CD14-positive monocyte (primary cell): ENCODE data around the gene RHBDL1. TPM values are rescaled to one million over a fixed set of nuclear protein-coding genes. Genes with fewer than 3 reads are reported as not detected.
A peak's percentile ranks its signal among the peaks of the same experiment; 100 is the strongest.

Experiments
- DNase-seq, 3 donors: peaks; one replicate each; pipeline ENCODE4 v3.0.0-alpha.2; 2011 to 2022
- H2AFZ ChIP-seq: 2 replicates; pipeline ENCODE4 v1.6.0; 2012; ENCODE audit warnings: mild to moderate bottlenecking, low read depth, low read length, inconsistent platforms; ENCODE audit not compliant: insufficient read depth, poor library complexity, severe bottlenecking
- H3K27ac ChIP-seq, 2 donors: 1 replicate in 1 of 2; 2 replicates in 1 of 2; pipeline ENCODE4 v1.5.1; 2012 to 2013; ENCODE audit warnings: low read length in 2 of 2, control low read depth in 1 of 2, inconsistent platforms in 1 of 2, low read depth in 1 of 2, mild to moderate bottlenecking in 1 of 2
- H3K27me3 ChIP-seq, 2 donors: one replicate each; pipeline versions ENCODE4 v1.6.0 to v1.6.1; 2011 to 2013; ENCODE audit warnings: low read length in 2 of 2; ENCODE audit not compliant: control insufficient read depth in 2 of 2, insufficient read depth in 2 of 2
- H3K36me3 ChIP-seq, 2 donors: replicated peaks in 1 of 2; 1 replicate in 1 of 2; 2 replicates in 1 of 2; pipeline versions ENCODE4 v1.5.1 to v1.6.1; 2012 to 2013; ENCODE audit warnings: low read length in 2 of 2, control low read depth in 1 of 2, inconsistent platforms in 1 of 2, mild to moderate bottlenecking in 1 of 2; ENCODE audit not compliant: insufficient read depth in 2 of 2, control insufficient read depth in 1 of 2
- H3K4me1 ChIP-seq, 2 donors: 1 replicate in 1 of 2; 2 replicates in 1 of 2; pipeline versions ENCODE4 v1.5.1 to v1.6.1; 2012 to 2013; ENCODE audit warnings: low read length in 2 of 2, control low read depth in 1 of 2, inconsistent platforms in 1 of 2, mild to moderate bottlenecking in 1 of 2, moderate library complexity in 1 of 2; ENCODE audit not compliant: insufficient read depth in 2 of 2, control insufficient read depth in 1 of 2
- H3K4me2 ChIP-seq: replicated peaks from 2 replicates; pipeline ENCODE3; 2012; ENCODE audit warnings: low read length, moderate library complexity, mild to moderate bottlenecking; ENCODE audit not compliant: poor library complexity, severe bottlenecking; ENCODE audit errors: extremely low read depth
- H3K4me3 ChIP-seq, 3 experiments: fragments of 200-600 bp in 1 of 3; sonication (generic) in 1 of 3; replicated peaks in 1 of 3; 1 replicate in 2 of 3; 2 replicates in 1 of 3; pipeline ENCODE4 v1.5.1; 2011 to 2013; ENCODE audit warnings: low read length in 3 of 3, mild to moderate bottlenecking in 3 of 3, control low read depth in 2 of 3, low read depth in 2 of 3, inconsistent platforms in 1 of 3, moderate library complexity in 1 of 3
- H3K79me2 ChIP-seq: 2 replicates; pipeline ENCODE4 v1.6.0; 2012; ENCODE audit warnings: mild to moderate bottlenecking, control low read depth, inconsistent platforms, low read length, moderate library complexity; ENCODE audit not compliant: insufficient read depth
- H3K9ac ChIP-seq: 2 replicates; pipeline ENCODE4 v1.6.0; 2017; ENCODE audit warnings: low read length, mild to moderate bottlenecking; ENCODE audit not compliant: insufficient read depth, poor library complexity, severe bottlenecking
- H3K9me3 ChIP-seq, 2 donors: replicated peaks in 1 of 2; 1 replicate in 1 of 2; 2 replicates in 1 of 2; pipeline versions ENCODE4 v1.5.1 to v1.6.1; 2012 to 2013; ENCODE audit warnings: low read length in 2 of 2, control low read depth in 1 of 2; ENCODE audit not compliant: control insufficient read depth in 1 of 2, insufficient read depth in 1 of 2
- H4K20me1 ChIP-seq: 2 replicates; pipeline ENCODE4 v1.6.0; 2012; ENCODE audit warnings: mild to moderate bottlenecking, low read length, control low read depth, moderate library complexity; ENCODE audit not compliant: insufficient read depth
- H3K27ac Mint-ChIP-seq, 7 donors: one replicate each; pipeline ENCODE4 v1.8.0; 2020; ENCODE audit warnings: mild to moderate bottlenecking in 7 of 7, mixed read lengths in 7 of 7, moderate library complexity in 6 of 7, inconsistent platforms in 2 of 7
- H3K27me3 Mint-ChIP-seq, 3 donors: one replicate each; pipeline ENCODE4 v1.8.0; 2021 to 2022; ENCODE audit warnings: low read depth in 3 of 3, mild to moderate bottlenecking in 3 of 3, mixed read lengths in 3 of 3, moderate library complexity in 3 of 3, inconsistent platforms in 1 of 3
- H3K36me3 Mint-ChIP-seq, 2 donors: one replicate each; pipeline ENCODE4 v1.8.0; 2020; ENCODE audit warnings: mixed read lengths in 2 of 2, inconsistent platforms in 1 of 2, mild to moderate bottlenecking in 1 of 2
- H3K4me1 Mint-ChIP-seq: one replicate; pipeline ENCODE4 v1.8.0; 2020; ENCODE audit warnings: mild to moderate bottlenecking, mixed read lengths
- H3K4me3 Mint-ChIP-seq, 2 donors: one replicate each; pipeline ENCODE4 v1.8.0; 2020; ENCODE audit warnings: mild to moderate bottlenecking in 2 of 2, mixed read lengths in 2 of 2, moderate library complexity in 1 of 2
- H3K9me3 Mint-ChIP-seq, 7 donors: one replicate each; pipeline ENCODE4 v1.8.0; 2020 to 2022; ENCODE audit warnings: mixed read lengths in 7 of 7, mild to moderate bottlenecking in 6 of 7, moderate library complexity in 6 of 7, inconsistent platforms in 2 of 7
- WGBS: methylation state at CpG from one replicate; pipeline ENCODE4 v1.1.5; 2013; ENCODE audit warnings: missing lambda C conversion rate; ENCODE audit not compliant: insufficient coverage; 5-methylcytosine and 5-hydroxymethylcytosine counted together
- intact Hi-C, 2 donors: fragments of 100-400 bp; cut with micrococcal nuclease; formaldehyde crosslinking; loops; one replicate each; pipeline versions ENCODE4 v1.15.0 to v1.15.1; 2023
- polyA plus RNA-seq, 3 donors: library from polyadenylated mRNA; depleted of rRNA in 1 of 3; unstranded in 2 of 3; stranded (reverse) in 1 of 3; fragments of 300-500 nt in 2 of 3; fragments of >200 nt in 1 of 3; fragmentation: Illumina TruSeq in 2 of 3; gene quantifications; 1 replicate in 2 of 3; 2 replicates in 1 of 3; pipeline ENCODE4 v1.2.3, GENCODE V29; 2012 to 2021
- TF ChIP-seq, protein P1 (sequence below): fragments of 200-600 bp; IDR thresholded peaks from one replicate; pipeline ENCODE4 v1.8.0; 2022; ENCODE audit warnings: antibody characterized with exemption, mild to moderate bottlenecking

RHBDL1 gene
- polyA plus RNA-seq, 3 donors: 1.3 TPM; not detected in 2

DNA sequence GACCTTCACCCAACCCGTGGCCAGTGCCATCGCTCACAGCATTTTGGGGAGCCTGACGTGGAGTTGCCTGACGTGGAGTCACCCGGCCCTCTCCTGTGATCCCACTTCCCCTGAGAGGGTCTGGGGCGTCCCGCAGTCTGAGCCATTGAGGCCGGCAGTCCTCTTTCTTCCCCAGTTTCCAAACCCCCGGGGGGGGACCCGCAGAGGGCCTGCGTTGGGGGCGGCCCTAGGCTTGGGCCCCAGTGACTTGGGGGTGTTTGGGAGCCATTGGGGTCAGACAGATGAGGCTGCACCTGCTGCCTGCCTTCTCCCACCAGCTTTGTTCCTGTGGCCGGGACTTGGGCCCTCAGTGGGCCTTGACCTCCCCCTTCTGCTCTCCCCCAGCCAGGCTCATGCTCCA, 5.8 kb upstream of the RHBDL1 start:
- intact Hi-C loops: no loop called here
- Histone ChIP-seq H3K79me2 (peaks cover 20% of the 10 kb centered on the region), H3K27ac (no peak overlapping the region), H3K36me3 (peaks cover 48 to 50% of the 10 kb centered on the region in 2 donors), H3K4me1 (peaks cover 17 to 23% of the 10 kb centered on the region in 2 donors), H3K27me3 (peaks cover 0 to 1% of the 10 kb centered on the region in 2 donors), H3K9ac (no peak overlapping the region), H3K4me3 (no peak overlapping the region), H3K9me3 (no peaks in the 10 kb centered on the region), H3K4me2 (no peak overlapping the region), H4K20me1 (peaks cover 53% of the 10 kb centered on the region), H2AFZ (no peak overlapping the region)
- no peak overlapping the region for H3K4me3 Mint-ChIP-seq
- WGBS: 98% methylated on average over 12 of the region's 13 CpGs
- TF ChIP-seq, protein P1, sequence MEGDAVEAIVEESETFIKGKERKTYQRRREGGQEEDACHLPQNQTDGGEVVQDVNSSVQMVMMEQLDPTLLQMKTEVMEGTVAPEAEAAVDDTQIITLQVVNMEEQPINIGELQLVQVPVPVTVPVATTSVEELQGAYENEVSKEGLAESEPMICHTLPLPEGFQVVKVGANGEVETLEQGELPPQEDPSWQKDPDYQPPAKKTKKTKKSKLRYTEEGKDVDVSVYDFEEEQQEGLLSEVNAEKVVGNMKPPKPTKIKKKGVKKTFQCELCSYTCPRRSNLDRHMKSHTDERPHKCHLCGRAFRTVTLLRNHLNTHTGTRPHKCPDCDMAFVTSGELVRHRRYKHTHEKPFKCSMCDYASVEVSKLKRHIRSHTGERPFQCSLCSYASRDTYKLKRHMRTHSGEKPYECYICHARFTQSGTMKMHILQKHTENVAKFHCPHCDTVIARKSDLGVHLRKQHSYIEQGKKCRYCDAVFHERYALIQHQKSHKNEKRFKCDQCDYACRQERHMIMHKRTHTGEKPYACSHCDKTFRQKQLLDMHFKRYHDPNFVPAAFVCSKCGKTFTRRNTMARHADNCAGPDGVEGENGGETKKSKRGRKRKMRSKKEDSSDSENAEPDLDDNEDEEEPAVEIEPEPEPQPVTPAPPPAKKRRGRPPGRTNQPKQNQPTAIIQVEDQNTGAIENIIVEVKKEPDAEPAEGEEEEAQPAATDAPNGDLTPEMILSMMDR: no peak
- peaks cover 30 to 47% of the 10 kb centered on the region in 2 donors for H3K36me3 Mint-ChIP-seq
- no peak for DNase-seq
- peaks cover 10% of the 10 kb centered on the region for H3K4me1 Mint-ChIP-seq
- H3K9me3 Mint-ChIP-seq: no peaks in the 10 kb centered on the region
- H3K27me3 Mint-ChIP-seq: peaks cover 2 to 5% (median 3%) of the 10 kb centered on the region in 3 donors
- H3K27ac Mint-ChIP-seq: peak overlapping the region in 1 of 7 donors; percentile 27

DNA sequence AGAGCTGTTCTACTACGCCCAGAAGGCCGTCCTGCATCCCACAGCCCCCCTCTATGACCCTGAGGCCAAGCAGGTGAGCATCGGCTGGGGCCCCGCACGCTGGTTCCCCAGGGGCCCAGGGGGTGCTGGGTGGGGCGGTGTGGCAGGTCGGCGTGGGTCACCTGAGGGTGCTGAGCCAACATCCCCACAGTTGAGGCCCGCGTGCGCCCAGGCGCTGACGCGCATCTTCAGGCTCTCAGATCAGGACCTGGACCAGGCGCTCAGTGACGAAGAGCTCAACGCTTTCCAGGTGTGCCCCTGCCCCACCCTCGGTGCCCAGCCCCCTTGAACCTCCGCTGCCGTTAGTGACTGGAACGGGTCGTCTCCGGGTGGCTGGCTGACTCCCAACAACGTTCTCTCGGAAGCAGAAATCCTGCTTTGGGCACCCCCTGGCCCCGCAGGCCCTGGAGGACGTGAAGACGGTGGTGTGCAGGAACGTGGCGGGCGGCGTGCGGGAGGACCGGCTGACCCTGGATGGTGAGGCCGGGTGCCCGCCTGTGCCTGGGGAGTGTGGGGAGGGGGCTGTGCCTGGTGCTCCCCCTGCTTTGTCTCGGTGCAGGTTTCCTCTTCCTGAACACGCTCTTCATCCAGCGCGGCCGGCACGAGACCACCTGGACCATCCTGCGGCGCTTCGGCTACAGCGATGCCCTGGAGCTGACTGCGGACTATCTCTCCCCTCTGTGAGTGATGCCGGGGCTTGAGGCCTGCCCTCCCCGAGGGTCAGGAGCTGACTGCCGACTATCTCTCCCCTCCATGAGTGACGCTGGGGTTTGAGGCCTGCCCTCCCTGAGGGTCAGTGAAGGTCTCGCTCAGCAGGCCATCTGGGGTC, 4.8 kb upstream of the RHBDL1 start:
- H3K4me2 ChIP-seq: no peak overlapping the region
- H3K4me1 Mint-ChIP-seq: peaks cover 17% of the 10 kb centered on the region
- H3K4me3 Mint-ChIP-seq: no peak overlapping the region
- no peak for DNase-seq
- peaks cover 60% of the 10 kb centered on the region for H4K20me1 ChIP-seq
- H3K36me3 ChIP-seq: peaks cover 48 to 50% of the 10 kb centered on the region in 2 donors
- no peaks in the 10 kb centered on the region for H3K9me3 ChIP-seq
- TF ChIP-seq, protein P1: no peak
- H3K36me3 Mint-ChIP-seq: peaks cover 30 to 47% of the 10 kb centered on the region in 2 donors
- H3K27ac ChIP-seq: no peak overlapping the region
- peaks cover 0 to 5% (median 0%) of the 10 kb centered on the region in 7 donors for H3K9me3 Mint-ChIP-seq
- WGBS: 95% methylated on average over 47 of the region's 52 CpGs
- H3K27me3 ChIP-seq: peaks cover 0 to 10% of the 10 kb centered on the region in 2 donors
- H3K4me3 ChIP-seq: no peak overlapping the region
- intact Hi-C loops: no loop called here
- no peak overlapping the region for H2AFZ ChIP-seq
- peaks cover 9 to 14% (median 10%) of the 10 kb centered on the region in 3 donors for H3K27me3 Mint-ChIP-seq
- no peak overlapping the region for H3K27ac Mint-ChIP-seq
- no peak overlapping the region for H3K9ac ChIP-seq
- peaks cover 24 to 31% of the 10 kb centered on the region in 2 donors for H3K4me1 ChIP-seq
- H3K79me2 ChIP-seq: peaks cover 20% of the 10 kb centered on the region
